HEK293 (cell line): ENCODE measurements around the gene GIMAP5.

ENCODE experiments used
- CTCF ChIP-seq: fragments of 450-650 bp; formaldehyde crosslinking; IDR thresholded peaks from 2 replicates; pipeline ENCODE4 v1.5.1; 2016; ENCODE audit warnings: missing biosample characterization, missing genetic modification characterization
- OVOL3 ChIP-seq: fragments of 450-650 bp; formaldehyde crosslinking; IDR thresholded peaks from 2 replicates; pipeline ENCODE4 v1.5.1; 2016; ENCODE audit warnings: missing biosample characterization, missing genetic modification characterization
- TCF7L2 ChIP-seq: IDR thresholded peaks from 2 replicates; pipeline ENCODE4 v1.6.1; 2011; ENCODE audit warnings: low read depth, mild to moderate bottlenecking, inconsistent platforms, low read length, moderate library complexity, borderline replicate concordance
- ZNF223 ChIP-seq: fragments of 450-650 bp; formaldehyde crosslinking; IDR thresholded peaks from 2 replicates; pipeline ENCODE4 v1.5.1; 2016; ENCODE audit warnings: missing biosample characterization, missing genetic modification characterization
- ZNF248 ChIP-seq: fragments of 450-650 bp; formaldehyde crosslinking; IDR thresholded peaks from 2 replicates; pipeline ENCODE4 v1.5.1; 2017; ENCODE audit warnings: missing biosample characterization, missing genetic modification characterization
- ZNF302 ChIP-seq: fragments of 450-650 bp; formaldehyde crosslinking; IDR thresholded peaks from 2 replicates; pipeline ENCODE4 v1.5.1; 2016; ENCODE audit warnings: missing biosample characterization, missing genetic modification characterization, low read depth
- ZNF366 ChIP-seq: fragments of 450-650 bp; formaldehyde crosslinking; conservative IDR thresholded peaks from 2 replicates; pipeline ENCODE4 v1.5.1; 2016; ENCODE audit warnings: missing biosample characterization, missing genetic modification characterization
- ZNF510 ChIP-seq: fragments of 450-650 bp; formaldehyde crosslinking; IDR thresholded peaks from 2 replicates; pipeline ENCODE4 v1.5.1; 2018; ENCODE audit warnings: mild to moderate bottlenecking, missing genetic modification characterization, missing biosample characterization; ENCODE audit not compliant: insufficient replicate concordance
- ZNF530 ChIP-seq: fragments of 450-650 bp; formaldehyde crosslinking; IDR thresholded peaks from 2 replicates; pipeline ENCODE4 v1.5.1; 2016; ENCODE audit warnings: low read depth, missing biosample characterization, missing genetic modification characterization
- ZNF768 ChIP-seq: fragments of 450-650 bp; formaldehyde crosslinking; IDR thresholded peaks from 2 replicates; pipeline ENCODE4 v1.5.1; 2018; ENCODE audit warnings: missing biosample characterization, mild to moderate bottlenecking, missing genetic modification characterization
- TF ChIP-seq, protein P1 (sequence below): fragments of 450-650 bp; formaldehyde crosslinking; IDR thresholded peaks from 2 replicates; pipeline ENCODE4 v1.5.1; 2016; ENCODE audit warnings: missing biosample characterization, missing genetic modification characterization

DNA sequence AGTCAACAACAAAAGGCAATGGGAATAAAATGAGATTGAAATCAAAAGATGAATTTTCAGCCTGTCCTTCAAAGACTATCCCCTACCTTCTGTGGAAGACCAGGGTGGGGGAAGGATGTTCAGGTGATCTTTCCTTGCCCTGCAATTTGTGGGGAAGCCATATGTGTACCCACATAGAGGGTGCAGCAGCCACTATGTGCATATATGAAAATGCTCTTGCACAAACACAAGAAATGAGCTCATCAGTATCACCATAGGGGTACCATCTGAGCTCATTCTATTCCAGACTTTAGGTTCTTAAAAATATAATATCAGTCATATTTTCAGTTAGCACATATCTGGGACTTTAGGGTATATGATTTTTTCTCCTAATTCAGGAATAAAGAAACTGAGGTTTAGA, 17.7 kb downstream of the GIMAP5 start:
- TF ChIP-seq CTCF (tag by site-specific recombination) (no peak), ZNF366 (tag by site-specific recombination) (no peak), OVOL3 (no peak), ZNF510 (tag by site-specific recombination) (no peak), ZNF223 (tag by site-specific recombination) (no peak), ZNF302 (tag by site-specific recombination) (no peak), ZNF768 (tag by site-specific recombination) (no peak), ZNF530 (no peak), TCF7L2 (no peak), ZNF248 (tag by site-specific recombination) (no peak)
- TF ChIP-seq, protein P1, sequence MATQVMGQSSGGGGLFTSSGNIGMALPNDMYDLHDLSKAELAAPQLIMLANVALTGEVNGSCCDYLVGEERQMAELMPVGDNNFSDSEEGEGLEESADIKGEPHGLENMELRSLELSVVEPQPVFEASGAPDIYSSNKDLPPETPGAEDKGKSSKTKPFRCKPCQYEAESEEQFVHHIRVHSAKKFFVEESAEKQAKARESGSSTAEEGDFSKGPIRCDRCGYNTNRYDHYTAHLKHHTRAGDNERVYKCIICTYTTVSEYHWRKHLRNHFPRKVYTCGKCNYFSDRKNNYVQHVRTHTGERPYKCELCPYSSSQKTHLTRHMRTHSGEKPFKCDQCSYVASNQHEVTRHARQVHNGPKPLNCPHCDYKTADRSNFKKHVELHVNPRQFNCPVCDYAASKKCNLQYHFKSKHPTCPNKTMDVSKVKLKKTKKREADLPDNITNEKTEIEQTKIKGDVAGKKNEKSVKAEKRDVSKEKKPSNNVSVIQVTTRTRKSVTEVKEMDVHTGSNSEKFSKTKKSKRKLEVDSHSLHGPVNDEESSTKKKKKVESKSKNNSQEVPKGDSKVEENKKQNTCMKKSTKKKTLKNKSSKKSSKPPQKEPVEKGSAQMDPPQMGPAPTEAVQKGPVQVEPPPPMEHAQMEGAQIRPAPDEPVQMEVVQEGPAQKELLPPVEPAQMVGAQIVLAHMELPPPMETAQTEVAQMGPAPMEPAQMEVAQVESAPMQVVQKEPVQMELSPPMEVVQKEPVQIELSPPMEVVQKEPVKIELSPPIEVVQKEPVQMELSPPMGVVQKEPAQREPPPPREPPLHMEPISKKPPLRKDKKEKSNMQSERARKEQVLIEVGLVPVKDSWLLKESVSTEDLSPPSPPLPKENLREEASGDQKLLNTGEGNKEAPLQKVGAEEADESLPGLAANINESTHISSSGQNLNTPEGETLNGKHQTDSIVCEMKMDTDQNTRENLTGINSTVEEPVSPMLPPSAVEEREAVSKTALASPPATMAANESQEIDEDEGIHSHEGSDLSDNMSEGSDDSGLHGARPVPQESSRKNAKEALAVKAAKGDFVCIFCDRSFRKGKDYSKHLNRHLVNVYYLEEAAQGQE (tag by site-specific recombination): no peak
